GM19397 (cell line): ENCODE measurements around the gene CH25H.
A peak's percentile ranks its signal among the peaks of the same experiment; 100 is the strongest.
"Not testable (repeated sequence)": the region's sequence is repeated elsewhere in the genome, so short reads cannot be mapped to it uniquely, and the experiment has no call there.

Experiments
- ATAC-seq: cut with Tn5 transposase; IDR thresholded peaks from one replicate; pipeline ENCODE4 v1.9.1; 2021; ENCODE audit warnings: mild to moderate bottlenecking, moderate library complexity; ENCODE audit not compliant: unreplicated experiment

Gene CH25H, protein sequence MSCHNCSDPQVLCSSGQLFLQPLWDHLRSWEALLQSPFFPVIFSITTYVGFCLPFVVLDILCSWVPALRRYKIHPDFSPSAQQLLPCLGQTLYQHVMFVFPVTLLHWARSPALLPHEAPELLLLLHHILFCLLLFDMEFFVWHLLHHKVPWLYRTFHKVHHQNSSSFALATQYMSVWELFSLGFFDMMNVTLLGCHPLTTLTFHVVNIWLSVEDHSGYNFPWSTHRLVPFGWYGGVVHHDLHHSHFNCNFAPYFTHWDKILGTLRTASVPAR

DNA sequence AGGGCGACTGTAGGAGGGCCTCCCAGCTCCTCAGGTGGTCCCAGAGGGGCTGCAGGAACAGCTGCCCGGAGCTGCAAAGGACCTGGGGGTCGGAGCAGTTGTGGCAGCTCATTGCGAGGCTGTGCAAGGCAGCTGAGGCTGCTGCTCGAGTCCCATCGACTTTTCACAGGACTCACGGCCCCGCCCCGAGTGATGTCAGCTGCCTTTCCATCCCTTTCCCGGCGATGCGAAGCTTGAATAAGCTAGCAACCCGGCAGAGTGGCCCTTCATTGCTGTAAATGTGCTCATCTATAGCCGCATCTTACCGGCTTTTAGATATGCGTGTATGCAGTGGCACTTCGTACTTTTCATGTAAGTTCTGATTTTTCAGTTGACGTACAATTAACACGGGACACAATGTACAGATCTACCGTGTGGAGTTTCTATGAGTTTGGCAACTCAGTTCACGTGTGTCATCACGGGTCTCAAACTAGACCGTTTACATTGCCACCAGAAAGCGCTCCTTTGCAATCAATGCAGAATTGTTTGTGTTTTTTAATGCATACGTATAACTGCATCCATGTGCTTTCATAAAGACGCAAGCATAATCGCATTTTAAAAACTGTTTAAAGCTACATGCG is at the start of gene CH25H:
Gene CH25H, minus strand, starts transcription at position 137 of the 620 bp plus-strand sequence. Its CDS starts 25 bp downstream, at position 112.
- ATAC-seq: no peak

DNA sequence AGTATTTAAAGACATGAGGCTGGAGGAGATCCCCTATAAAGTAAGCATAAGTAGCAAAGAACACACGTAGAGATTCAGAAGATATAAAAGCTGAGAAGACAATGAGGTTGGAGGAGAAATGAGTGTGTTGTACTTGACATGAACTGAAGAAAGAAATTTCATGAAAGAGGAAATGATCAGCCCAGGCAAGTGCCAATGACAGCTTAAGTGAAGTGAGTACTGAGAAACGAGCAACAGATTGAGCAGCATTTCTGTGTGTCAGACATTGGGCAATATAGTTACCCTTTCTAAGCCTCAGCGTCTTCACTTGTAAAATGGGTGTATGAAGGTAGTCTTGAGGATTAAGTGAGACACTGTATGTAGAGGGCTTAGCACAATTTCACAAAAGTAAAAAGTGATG is 49.2 kb upstream of the CH25H start:
- ATAC-seq: no peak

DNA sequence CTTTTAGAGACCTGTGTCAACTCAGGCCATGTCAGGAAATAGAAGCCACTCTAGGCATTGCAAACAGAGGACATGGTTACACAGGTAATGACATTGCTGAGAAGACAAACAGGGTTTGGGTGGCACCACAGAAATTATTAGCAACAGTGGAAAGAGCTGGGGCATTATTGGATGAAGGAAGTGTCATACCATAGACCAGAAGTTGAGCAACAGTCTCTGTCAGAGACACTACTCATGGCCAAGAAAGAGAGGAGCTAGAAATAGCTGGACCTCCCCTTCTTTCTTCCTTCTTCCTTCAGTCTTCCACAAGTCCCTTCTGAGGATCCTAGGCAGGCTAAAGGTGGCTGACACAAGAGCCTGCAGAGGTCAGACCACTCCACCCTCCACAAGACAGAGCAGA is 48.7 kb upstream of the CH25H start:
- ATAC-seq: no peak

DNA sequence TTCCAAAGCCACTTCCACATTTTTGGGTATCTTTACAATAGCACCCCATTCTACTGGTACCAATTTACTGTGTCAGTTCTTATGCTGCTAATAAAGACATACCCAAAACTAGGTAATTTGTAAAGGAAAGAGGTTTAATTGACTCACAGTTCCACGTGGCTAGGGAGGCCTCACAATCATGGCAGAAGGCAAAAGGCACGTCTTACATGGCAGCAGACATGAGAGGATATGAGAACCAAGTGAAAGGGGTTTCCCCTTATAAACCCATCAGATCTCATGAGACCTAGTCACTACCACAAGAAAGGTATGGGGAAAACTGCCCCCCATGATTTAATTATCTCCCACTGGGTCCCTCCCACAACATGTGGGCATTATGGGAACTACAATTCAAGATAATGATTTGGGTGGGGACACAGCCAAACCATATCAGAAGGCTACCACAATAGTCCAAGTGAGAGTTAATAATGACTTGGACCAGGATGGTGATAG is 48.0 kb upstream of the CH25H start:
- ATAC-seq: not testable (repeated sequence)

DNA sequence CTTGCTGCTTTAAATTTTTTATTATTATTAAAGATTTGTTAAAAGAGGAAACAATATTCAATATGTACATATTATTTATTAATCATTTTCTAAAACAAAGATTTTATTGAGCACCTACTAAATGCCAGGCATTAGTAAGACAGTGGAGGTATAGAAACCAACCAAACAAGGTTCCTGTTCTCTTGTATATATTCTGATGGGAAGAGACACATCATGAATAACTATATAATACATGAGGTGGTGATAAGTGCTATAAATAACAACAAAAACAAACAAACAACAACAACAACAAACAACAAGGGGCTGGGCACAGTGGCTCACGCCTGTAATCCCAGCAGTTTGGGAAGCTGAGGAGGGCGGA is 45.1 kb upstream of the CH25H start:
- no peak for ATAC-seq

DNA sequence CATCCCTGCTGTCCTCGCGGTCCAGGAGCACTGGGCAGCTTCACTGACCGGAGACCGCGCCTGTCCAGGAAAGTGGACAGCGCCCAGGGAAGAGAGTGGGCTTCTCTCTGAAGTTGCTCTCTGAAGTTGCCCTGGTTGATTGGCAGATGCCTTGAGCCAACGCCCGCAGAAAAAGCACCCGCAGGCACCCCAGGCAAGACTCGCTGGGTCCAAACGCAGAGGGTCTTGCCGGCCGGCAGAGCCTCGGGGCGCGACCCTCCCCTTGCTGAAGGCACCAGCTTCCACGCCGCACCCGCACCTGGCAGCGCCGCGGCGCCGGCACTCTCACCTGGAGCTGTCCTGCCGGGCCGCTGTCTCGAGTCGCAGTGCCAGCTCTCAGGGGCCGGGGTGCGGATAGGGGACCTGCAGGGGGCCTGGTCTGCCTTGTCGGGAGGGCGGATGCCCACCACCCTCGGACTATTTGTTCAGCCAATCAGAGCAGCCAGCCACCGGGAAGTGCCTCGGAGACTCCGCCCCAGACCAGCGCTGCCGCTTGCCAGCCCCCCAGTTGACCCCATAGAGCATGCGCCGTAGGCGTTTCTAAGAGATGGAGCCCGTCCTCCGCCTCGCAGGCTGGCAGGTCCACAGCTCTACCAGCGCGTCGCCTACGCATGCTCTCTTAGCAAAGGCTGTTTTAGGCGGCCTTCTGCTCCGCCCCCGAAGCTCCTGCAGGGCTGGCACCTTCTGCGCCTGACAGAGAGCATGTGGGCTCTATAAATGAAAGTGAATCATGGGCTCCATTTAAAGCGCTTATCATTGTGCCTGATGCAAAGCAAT is 44.5 kb upstream of the CH25H start, which contains the start of gene LIPA:
Gene LIPA, minus strand, starts transcription at position 367 of the 816 bp plus-strand sequence. CDS start 4,127 bp downstream, outside the sequence.
- peak; percentile 97 for ATAC-seq

DNA sequence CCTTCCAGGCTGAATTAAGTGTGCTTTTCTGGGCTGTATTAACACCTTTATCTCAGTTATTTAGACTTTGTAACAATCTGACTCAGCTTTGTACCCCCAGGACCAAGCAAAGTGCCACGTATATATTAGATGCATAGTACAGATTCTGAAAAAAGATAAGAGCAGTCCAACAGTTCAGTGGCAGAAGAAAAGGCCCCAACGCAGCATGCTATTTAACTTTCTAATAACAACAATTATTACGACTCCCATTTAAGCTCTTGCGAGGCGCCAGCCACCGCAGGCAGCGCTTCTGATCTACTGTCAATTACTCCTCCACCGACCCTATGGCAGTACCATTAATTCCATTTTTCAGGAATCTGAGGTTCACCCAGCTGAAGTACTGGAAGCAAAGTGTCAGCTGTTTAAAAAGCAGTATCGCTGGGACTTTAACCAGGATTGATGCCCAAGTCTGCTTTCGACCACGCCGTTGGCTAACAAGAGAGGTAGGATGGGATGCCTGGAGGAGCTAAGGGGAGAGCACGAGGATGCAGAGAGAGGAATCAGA is 43.8 kb upstream of the CH25H start:
- no peak for ATAC-seq

DNA sequence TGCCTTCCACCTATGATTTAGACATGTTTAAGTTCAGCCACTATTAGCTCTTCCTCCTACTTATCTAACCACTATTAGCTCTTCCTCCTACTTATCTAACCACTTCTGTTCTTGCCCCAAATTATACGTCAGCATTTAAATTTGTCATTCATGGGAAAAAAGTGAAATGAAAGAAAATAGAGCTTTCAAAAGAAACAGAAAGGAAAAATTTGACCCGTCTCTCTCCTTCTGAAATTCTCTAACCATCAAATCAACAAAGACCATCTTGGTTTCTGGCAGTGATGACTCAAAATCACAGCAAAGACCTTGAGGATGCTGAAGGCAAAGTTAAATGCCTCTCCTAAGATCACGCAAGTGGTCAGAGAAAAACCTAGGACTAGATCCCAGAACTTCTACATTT is 41.9 kb upstream of the CH25H start:
- no peak for ATAC-seq

DNA sequence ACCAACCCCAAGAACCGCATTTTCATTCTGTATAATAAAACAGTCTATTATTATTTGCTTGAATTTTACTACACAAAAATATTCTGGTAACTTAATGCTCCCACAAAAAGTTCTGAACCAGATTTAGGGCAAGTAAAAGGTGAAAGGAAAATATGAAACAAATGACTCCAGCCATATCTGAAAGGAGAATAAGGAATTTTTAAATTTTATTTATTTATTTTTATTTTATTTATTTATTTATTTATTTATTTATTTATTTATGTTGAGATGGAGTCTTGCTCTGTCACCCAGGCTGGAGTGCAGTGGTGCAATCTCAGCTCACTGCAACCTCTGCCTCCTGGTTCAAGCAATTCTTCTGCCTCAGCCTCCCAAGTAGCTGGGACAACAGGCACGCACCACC is 40.5 kb upstream of the CH25H start:
- not testable (repeated sequence) for ATAC-seq

DNA sequence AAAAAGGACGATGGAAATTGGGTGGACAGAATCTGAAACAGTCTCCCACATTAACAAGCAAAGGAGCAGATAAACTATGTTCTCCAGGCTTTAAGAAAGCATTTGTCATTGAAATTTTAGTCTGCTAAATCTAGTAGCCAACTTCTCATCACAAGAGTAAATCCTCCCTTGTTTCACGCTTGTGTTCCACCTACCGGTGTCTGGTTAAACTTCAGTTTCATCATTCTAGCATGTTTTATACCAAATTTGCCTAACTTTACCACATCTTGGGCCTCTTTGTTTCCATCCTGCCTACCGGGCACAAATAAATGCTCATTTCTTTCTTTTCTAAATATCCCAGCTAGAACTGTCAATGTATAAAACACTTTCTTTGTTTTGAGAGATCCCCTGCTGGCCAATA is 38.7 kb upstream of the CH25H start:
- no peak for ATAC-seq

DNA sequence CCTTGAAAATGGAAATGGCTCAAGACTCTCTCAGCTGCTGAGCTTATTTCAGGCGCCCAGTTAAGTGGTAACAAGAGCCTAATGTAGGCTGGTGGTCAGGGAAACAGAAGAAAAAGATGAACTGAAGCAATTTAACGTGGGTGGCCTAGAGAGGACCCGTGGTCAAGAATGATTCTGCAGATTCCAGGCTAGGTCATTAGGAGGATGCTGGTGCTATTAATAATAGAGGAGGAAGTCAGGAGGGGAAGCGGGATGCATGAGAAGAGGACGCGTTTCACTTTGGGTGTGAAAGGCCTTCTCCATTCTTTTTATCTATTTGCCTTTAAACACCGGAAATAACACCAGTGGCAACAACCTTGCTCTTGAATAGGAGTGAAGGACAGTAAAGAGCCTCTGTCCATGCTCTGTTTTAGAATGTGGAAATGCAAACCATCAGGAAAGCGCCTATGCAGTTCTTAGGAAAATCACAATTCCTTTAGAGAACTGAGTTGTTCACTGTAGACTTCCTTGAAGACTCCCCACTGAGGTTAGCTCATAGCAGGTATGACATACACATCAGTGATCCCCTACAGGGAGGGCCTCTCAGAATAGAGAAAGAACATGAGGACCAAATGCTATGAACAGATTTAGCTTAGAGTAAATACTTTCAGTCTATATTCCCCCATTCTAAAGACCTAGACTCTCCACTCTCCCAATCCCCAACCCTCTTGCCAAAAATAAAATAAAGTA is 35.9 kb upstream of the CH25H start:
- no peak for ATAC-seq

DNA sequence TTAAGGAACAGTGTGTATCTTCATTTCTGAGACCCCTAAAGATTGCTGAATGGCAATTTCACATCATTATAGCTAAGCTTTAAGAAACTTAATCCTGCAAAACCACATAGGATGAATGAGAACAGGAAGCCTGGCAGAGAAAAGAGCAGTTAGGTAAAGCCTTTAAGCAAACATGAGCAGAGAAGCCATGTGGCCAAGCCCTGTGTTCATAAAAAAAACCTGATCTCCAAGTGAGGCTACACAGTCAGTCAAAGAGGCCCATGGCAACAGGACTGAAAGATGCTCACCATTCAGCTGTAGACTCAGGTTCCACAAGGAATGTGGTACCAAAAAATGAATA is 35.2 kb upstream of the CH25H start:
- ATAC-seq: no peak

DNA sequence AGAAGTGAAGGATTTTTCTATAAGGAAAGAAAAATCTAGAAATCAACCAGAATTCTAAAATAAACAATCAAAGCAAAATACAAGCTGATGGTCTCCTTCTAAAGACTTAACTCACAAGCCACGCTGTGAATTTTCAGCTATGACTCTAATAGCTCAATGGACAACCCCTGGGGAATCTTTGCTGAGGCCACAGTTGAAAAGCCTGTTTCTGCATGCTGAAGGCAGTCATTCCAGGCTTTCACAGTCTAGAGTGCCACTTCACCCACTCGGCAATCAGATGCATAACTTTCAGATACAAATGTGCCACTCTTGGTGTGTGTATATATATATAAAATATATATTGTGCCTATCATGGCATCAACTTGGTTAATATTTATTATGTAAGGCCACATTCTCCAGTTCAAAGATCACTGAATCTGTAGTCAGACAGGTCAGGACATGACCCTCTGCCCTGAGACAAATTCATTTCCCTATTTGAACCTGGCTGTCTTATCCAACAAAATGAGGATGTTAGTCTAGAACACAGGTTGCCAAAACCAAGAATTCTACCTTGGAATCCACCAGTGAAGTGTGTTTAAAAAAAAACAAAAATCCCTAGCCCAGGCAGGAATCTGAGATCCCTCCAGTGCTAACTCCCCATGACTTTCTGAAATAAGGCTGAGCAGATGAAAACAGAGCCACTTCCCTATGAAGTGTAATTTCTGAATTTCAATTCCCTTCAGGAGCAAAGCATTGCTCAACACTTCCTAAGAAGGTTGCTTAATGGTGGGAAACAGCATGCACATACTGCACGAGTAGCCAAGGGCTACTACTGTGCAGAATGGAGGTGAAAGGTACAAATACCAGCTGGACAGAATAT is 34.6 kb upstream of the CH25H start:
- ATAC-seq: peak; percentile 51

DNA sequence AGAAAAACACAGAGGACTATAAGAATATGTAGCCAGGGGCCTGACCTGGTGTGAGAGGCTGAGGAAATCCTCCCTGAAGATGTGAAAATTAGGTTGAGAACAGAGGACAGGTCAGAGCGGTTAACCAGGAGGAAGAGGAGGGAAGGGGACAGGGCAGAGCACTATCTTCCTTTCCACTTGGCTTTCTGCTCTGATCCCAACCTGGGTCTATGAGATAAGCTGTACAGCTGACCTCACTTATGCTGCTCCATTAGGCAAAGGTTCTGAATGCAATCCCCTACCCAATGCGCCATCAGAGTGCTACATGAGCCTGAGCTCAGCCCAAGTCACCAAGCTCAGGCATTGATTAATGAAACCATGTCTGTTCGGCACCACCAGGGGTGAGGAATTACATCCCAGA is 33.9 kb upstream of the CH25H start:
- ATAC-seq: no peak

DNA sequence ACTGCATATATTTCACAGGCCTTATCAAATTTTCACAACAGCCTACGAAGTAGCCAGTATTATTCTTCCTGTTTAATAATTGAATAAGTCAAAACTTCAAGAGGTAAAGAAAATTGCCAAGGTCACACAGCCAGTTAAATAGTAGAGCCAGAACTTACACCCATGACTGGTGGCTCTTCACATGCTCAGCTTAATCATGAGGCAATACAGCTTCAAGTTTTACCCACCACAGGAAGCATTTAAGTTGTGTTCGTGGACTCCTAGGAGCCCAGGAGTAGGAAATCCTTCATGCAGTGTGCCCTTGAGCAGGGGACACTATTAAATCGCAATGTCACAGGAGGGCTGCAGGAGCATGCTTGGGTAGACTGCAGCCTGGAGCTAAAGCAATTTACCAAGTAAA is 33.4 kb upstream of the CH25H start:
- no peak for ATAC-seq

DNA sequence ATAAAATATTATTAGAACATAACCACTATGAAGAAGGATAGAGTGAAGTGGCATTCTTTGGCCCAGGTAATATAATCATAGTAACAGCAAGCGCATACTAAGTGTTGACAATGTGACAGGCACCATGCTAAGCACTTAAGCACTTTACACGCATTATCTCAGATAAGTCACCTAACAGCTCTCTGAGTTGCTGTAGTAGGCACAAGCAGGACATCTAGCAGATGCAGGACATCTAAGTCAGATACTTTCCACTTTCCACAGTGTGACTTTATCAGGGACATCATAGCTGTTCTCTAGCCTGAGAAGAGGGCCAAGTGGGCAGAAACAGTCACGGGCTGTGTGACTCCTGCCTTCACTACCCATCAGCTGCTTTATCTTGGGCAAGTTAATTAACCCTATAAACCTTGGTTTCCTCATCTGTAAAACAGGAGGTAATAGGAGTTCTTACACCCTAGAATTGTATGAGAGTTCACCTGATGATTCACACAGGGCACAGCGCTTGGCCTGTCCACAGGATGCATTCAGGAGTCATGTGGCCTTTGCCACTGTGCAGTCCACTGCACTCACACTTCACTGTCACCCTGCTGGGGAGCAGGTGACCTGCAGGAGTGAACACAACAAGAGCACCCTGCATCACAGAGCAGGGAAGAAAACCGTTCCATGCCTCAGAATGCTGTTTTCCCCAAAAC is 32.0 kb upstream of the CH25H start:
- no peak for ATAC-seq

DNA sequence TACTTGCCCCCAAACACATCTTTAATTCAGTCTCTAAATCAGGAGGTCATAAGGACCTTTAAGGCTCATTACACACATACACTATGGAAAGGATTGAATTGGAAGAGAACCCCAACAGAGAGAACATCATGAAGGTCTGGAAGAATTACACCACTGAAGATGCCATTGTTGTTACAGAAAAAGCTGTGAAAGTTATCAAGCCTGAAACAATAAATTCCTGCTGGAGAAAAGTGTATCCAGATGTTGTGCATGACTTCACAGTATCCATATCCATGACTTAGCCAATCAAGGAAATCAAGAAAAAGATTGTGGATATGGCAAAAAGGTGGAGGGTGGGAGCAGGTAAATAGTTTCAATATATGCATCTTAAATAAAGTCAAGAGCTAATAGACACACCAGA is 30.7 kb upstream of the CH25H start:
- no peak for ATAC-seq

DNA sequence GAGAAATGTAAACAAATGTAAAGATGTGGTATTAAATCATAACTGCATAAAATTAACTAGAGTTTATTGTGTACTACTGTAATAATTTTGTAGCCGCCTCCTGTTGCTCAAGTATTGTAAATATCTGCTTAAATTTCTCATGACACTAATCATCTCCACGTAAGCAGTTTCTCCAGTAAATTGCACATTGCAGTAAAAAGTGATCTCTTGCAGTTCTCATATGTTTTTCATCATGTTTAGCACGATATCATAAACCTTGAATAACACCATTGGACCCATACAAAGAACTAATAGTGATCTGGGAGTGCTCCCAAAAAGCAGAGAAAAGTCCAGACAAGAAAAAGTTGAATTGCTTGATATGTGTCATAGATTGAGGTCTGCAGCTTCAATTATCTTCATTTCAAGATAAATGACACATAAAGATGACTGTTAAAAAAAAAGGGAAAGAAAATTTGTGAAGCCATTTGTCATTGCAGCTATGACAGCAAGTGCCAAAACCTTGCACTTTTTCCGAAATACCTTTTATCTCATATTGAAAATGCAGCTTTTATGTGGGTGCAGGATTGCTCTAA is 29.2 kb upstream of the CH25H start:
- no peak for ATAC-seq
